ENCODE data around the gene MYO15A.

The MYO15A gene

GRCh38 chr17:18191236-18191667 is 82.7 kb downstream of the MYO15A start:
- Mint-ChIP-seq H3K27me3 (ENCODE audit: low read depth) (no peaks in the 10 kb centered on the region), H3K36me3 (ENCODE audit: low read depth) (peaks cover 62% of the 10 kb centered on the region), H3K9me3 (no peaks in the 10 kb centered on the region), H3K27ac (peak overlapping the region; percentile 76 to 84 (median 81)), H3K4me3 (peak overlapping the region in 2 of 3 experiments; percentile 11 to 28), H3K4me1 (peaks cover 52% of the 10 kb centered on the region)
- TF ChIP-seq, protein P1, sequence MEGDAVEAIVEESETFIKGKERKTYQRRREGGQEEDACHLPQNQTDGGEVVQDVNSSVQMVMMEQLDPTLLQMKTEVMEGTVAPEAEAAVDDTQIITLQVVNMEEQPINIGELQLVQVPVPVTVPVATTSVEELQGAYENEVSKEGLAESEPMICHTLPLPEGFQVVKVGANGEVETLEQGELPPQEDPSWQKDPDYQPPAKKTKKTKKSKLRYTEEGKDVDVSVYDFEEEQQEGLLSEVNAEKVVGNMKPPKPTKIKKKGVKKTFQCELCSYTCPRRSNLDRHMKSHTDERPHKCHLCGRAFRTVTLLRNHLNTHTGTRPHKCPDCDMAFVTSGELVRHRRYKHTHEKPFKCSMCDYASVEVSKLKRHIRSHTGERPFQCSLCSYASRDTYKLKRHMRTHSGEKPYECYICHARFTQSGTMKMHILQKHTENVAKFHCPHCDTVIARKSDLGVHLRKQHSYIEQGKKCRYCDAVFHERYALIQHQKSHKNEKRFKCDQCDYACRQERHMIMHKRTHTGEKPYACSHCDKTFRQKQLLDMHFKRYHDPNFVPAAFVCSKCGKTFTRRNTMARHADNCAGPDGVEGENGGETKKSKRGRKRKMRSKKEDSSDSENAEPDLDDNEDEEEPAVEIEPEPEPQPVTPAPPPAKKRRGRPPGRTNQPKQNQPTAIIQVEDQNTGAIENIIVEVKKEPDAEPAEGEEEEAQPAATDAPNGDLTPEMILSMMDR (IDR thresholded peaks at IDR 0.05; ENCODE audit: unreplicated experiment in 3 of 3) = no peak

GRCh38 chr17:18191967-18192366 is 83.4 kb downstream of the MYO15A start:
- Mint-ChIP-seq H3K4me3 (no peak overlapping the region), H3K4me1 (peaks cover 45% of the 10 kb centered on the region), H3K36me3 (ENCODE audit: low read depth) (peaks cover 66% of the 10 kb centered on the region), H3K27me3 (ENCODE audit: low read depth) (no peaks in the 10 kb centered on the region), H3K9me3 (no peaks in the 10 kb centered on the region), H3K27ac (peak overlapping the region in 1 of 3 experiments; percentile 17)
- TF ChIP-seq, protein P1 (IDR thresholded peaks at IDR 0.05; ENCODE audit: unreplicated experiment in 3 of 3) = no peak

- Mint-ChIP-seq H3K27me3 (ENCODE audit: low read depth) (no peaks in the 10 kb centered on the region), H3K9me3 (no peaks in the 10 kb centered on the region), H3K4me1 (peaks cover 30% of the 10 kb centered on the region), H3K27ac (no peak overlapping the region), H3K36me3 (ENCODE audit: low read depth) (peaks cover 72% of the 10 kb centered on the region), H3K4me3 (no peak overlapping the region)
- TF ChIP-seq, protein P1 (IDR thresholded peaks at IDR 0.05; ENCODE audit: unreplicated experiment in 3 of 3) = no peak
Observed at GRCh38 chr17:18194394-18194793, 85.8 kb downstream of the MYO15A start.

DNA sequence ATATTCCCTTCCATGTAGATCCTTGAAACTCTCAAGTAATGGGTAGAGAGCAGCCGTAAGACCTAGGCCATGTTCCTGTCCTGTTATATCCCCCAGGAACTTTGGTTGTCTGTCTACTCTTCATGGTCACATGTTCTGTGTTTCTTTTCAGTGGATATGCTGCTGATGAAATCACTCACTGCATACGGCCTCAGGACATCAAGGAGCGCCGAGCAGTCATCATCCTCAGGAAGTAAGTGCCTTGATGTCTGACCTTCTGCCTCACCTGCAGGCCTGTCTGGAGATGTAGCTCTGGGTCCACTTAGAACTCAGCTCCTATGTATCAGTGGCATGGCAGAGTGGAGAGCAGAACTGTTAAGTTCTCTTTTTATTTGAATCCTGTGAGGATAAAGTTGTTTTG is 86.2 kb downstream of the MYO15A start:
- peaks cover 68% of the 10 kb centered on the region for H3K36me3 Mint-ChIP-seq (ENCODE audit: low read depth)
- no peaks in the 10 kb centered on the region for H3K27me3 Mint-ChIP-seq (ENCODE audit: low read depth)
- H3K27ac Mint-ChIP-seq = no peak overlapping the region
- H3K9me3 Mint-ChIP-seq = no peaks in the 10 kb centered on the region
- peaks cover 26% of the 10 kb centered on the region for H3K4me1 Mint-ChIP-seq
- TF ChIP-seq, protein P1 (IDR thresholded peaks at IDR 0.05; ENCODE audit: unreplicated experiment in 3 of 3) = no peak
- no peak overlapping the region for H3K4me3 Mint-ChIP-seq

GRCh38 chr17:18195246-18195645 is 86.7 kb downstream of the MYO15A start:
- Mint-ChIP-seq H3K4me3 (no peak overlapping the region), H3K36me3 (ENCODE audit: low read depth) (peaks cover 66% of the 10 kb centered on the region), H3K4me1 (peaks cover 22% of the 10 kb centered on the region), H3K9me3 (no peaks in the 10 kb centered on the region), H3K27ac (no peak overlapping the region), H3K27me3 (ENCODE audit: low read depth) (no peaks in the 10 kb centered on the region)
- TF ChIP-seq, protein P1 (IDR thresholded peaks at IDR 0.05; ENCODE audit: unreplicated experiment in 3 of 3) = no peak

DNA sequence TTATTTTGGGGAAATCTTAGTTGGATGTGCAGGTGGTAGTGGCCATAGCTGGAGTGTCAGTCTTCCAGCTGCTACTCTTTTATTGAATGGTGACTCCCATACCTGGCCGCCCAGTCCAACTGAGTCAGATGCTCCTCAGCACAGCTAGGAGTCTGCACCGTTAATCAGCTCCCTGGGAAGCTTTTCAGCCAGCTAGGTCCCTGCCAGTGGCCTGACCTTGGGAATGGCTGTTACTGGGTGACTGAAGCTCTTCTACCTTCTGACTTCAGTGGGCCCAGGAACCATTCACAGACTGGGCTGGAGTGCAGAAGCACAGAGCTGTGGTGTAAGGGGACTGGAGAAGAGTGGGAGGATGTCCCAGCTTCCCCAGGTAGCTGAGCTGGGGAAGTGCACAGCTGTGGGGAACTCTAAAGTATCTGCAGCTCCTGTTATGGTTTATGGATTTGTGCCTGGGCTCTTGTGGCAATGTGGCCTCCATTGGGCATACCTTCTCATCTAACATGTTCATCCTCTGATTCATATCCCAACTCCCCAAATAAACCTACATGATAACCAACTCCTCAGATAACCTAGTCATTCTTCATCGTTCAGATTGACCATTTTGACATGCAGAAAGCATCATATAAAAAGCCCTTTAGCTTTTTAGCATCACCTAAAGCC is 89.1 kb downstream of the MYO15A start:
- no peaks in the 10 kb centered on the region for H3K27me3 Mint-ChIP-seq (ENCODE audit: low read depth)
- H3K4me3 Mint-ChIP-seq = no peak overlapping the region
- no peaks in the 10 kb centered on the region for H3K9me3 Mint-ChIP-seq
- peaks cover 59% of the 10 kb centered on the region for H3K36me3 Mint-ChIP-seq (ENCODE audit: low read depth)
- H3K4me1 Mint-ChIP-seq = peaks cover 4% of the 10 kb centered on the region
- TF ChIP-seq, protein P1 (IDR thresholded peaks at IDR 0.05; ENCODE audit: unreplicated experiment in 3 of 3) = no peak
- H3K27ac Mint-ChIP-seq = no peak overlapping the region
